SK-N-SH (cell line): ENCODE measurements around the gene GCN1. TPM values are rescaled to one million over a fixed set of nuclear protein-coding genes. Genes with fewer than 3 reads are reported as not detected.

ENCODE experiments used
- CTCF ChIA-PET: fragments of 300-600, 350-600 bp; formaldehyde crosslinking; extraction: SDS; loops from one replicate; lab custom pipeline; 2021; lab: Yijun Ruan, JAX
- POLR2A ChIA-PET: fragments of 350-600 bp; sonication (Branson Sonifier 250); formaldehyde crosslinking; extraction: SDS; loops from one replicate; lab custom pipeline; 2020; ENCODE audit warnings: antibody characterized with exemption, inconsistent platforms; lab: Yijun Ruan, JAX
- DNase-seq: peaks from one replicate; pipeline ENCODE4 v3.0.0; 2012
- H2AFZ ChIP-seq: fragments of 200-600 bp; sonication (generic); 2 replicates; pipeline ENCODE4 v1.8.1; 2016; ENCODE audit warnings: antibody characterized with exemption, mild to moderate bottlenecking, low read depth
- H3F3A ChIP-seq: fragments of 200-600 bp; sonication (generic); replicated peaks from 2 replicates; pipeline ENCODE3; 2016; ENCODE audit warnings: antibody characterized with exemption, mild to moderate bottlenecking; ENCODE audit not compliant: insufficient read depth
- H3K27ac ChIP-seq, 2 experiments: fragments of 200-500 bp in 1 of 2; fragments of 200-600 bp in 1 of 2; sonication (Bioruptor generic) in 1 of 2; sonication (generic), shearing (Covaris generic) in 1 of 2; 2 replicates each; pipeline versions ENCODE4 v1.5.1 to v1.6.1; 2014 to 2016; ENCODE audit warnings: low read depth in 2 of 2, inconsistent platforms in 1 of 2, low read length in 1 of 2, mild to moderate bottlenecking in 1 of 2, mixed read lengths in 1 of 2
- H3K27me3 ChIP-seq: fragments of 200-600 bp; sonication (generic), shearing (Covaris generic); 2 replicates; pipeline ENCODE4 v1.6.1; 2016; ENCODE audit warnings: mixed run types; ENCODE audit not compliant: insufficient read depth
- H3K36me3 ChIP-seq, 2 experiments: fragments of 200-500 bp in 1 of 2; fragments of 200-600 bp in 1 of 2; sonication (Bioruptor generic) in 1 of 2; sonication (generic) in 1 of 2; replicated peaks in 1 of 2; 2 replicates each; pipeline versions ENCODE3 to v1.5.1; 2014 to 2016; ENCODE audit warnings: low read length in 1 of 2, mild to moderate bottlenecking in 1 of 2; ENCODE audit not compliant: insufficient read depth in 2 of 2, control insufficient read depth in 1 of 2
- H3K4me1 ChIP-seq, 2 experiments: fragments of 200-500 bp in 1 of 2; fragments of 200-600 bp in 1 of 2; sonication (Bioruptor generic) in 1 of 2; sonication (generic), shearing (Covaris generic) in 1 of 2; 2 replicates each; pipeline versions ENCODE4 v1.5.1 to v1.6.1; 2014 to 2016; ENCODE audit warnings: low read depth in 1 of 2, low read length in 1 of 2, mixed run types in 1 of 2; ENCODE audit not compliant: insufficient read depth in 2 of 2, control insufficient read depth in 1 of 2
- H3K4me2 ChIP-seq: fragments of 200-600 bp; sonication (generic), shearing (Covaris generic); 2 replicates; pipeline ENCODE4 v1.6.1; 2017; ENCODE audit warnings: mixed run types
- H3K4me3 ChIP-seq, 2 experiments: fragments of 200-500 bp in 1 of 2; fragments of 200-600 bp in 1 of 2; sonication (Bioruptor generic) in 1 of 2; sonication (generic), shearing (Covaris generic) in 1 of 2; 2 replicates each; pipeline versions ENCODE4 v1.5.1 to v1.8.1; 2014 to 2016; ENCODE audit warnings: low read depth in 2 of 2, inconsistent platforms in 1 of 2, low read length in 1 of 2, mild to moderate bottlenecking in 1 of 2, mixed read lengths in 1 of 2, moderate library complexity in 1 of 2
- H3K79me2 ChIP-seq: fragments of 200-600 bp; sonication (generic); 2 replicates; pipeline ENCODE4 v1.8.1; 2017; ENCODE audit warnings: mild to moderate bottlenecking; ENCODE audit not compliant: insufficient read depth
- H3K9ac ChIP-seq: fragments of 200-600 bp; sonication (generic); 2 replicates; pipeline ENCODE4 v1.6.1; 2017; ENCODE audit warnings: mixed run types
- H3K9me2 ChIP-seq: fragments of 200-600 bp; sonication (generic); 2 replicates; pipeline ENCODE4 v1.6.1; 2017; ENCODE audit warnings: mixed run types
- H3K9me3 ChIP-seq: fragments of 200-600 bp; sonication (generic); 2 replicates; pipeline ENCODE4 v1.6.1; 2017; ENCODE audit warnings: mixed run types, mild to moderate bottlenecking, moderate library complexity
- H4K20me1 ChIP-seq: fragments of 200-600 bp; sonication (generic); 2 replicates; pipeline ENCODE4 v1.6.1; 2017; ENCODE audit warnings: mild to moderate bottlenecking, mixed run types; ENCODE audit not compliant: insufficient read depth
- EZH2phosphoT487 ChIP-seq: fragments of 200-600 bp; sonication (generic); IDR thresholded peaks from 2 replicates; pipeline ENCODE4 v1.6.1; 2017; ENCODE audit warnings: low read depth, mixed run types, mild to moderate bottlenecking, antibody characterized with exemption, moderate library complexity, borderline replicate concordance
- FOSL2 ChIP-seq: IDR thresholded peaks from 2 replicates; pipeline ENCODE4 v1.4.0; 2012; ENCODE audit warnings: low read depth, mild to moderate bottlenecking, moderate library complexity, borderline replicate concordance
- FOXJ3 ChIP-seq: sonication (generic); formaldehyde crosslinking; IDR thresholded peaks from 2 replicates; pipeline ENCODE4 v1.5.1; 2020; ENCODE audit warnings: mild to moderate bottlenecking, missing genetic modification reagents
- JUND ChIP-seq: IDR thresholded peaks from 2 replicates; pipeline ENCODE4 v1.4.0; 2012
- MEF2A ChIP-seq: IDR thresholded peaks from 2 replicates; pipeline ENCODE4 v1.4.0; 2012; ENCODE audit warnings: low read depth, borderline replicate concordance
- MXI1 ChIP-seq: IDR thresholded peaks from 2 replicates; pipeline ENCODE4 v1.6.1; 2012; ENCODE audit warnings: mild to moderate bottlenecking, low read depth, low read length, improper control_type of control experiment
- NRF1 ChIP-seq: IDR thresholded peaks from 2 replicates; pipeline ENCODE4 v1.6.1; 2012; ENCODE audit warnings: low read depth, mild to moderate bottlenecking, low read length
- TAF1 ChIP-seq: IDR thresholded peaks from 2 replicates; pipeline ENCODE4 v1.6.1; 2012; ENCODE audit warnings: low read depth, mild to moderate bottlenecking, low read length, moderate library complexity, borderline replicate concordance
- TCF12 ChIP-seq: IDR thresholded peaks from 2 replicates; pipeline ENCODE4 v1.4.0; 2012
- WGBS: methylation state at CpG from one replicate; pipeline ENCODE4 v1.1.6; 2017; ENCODE audit warnings: low lambda C conversion rate; 5-methylcytosine and 5-hydroxymethylcytosine counted together
- polyA plus RNA-seq, 3 experiments: library from polyadenylated mRNA; depleted of rRNA; stranded (reverse); fragments of >200 nt; gene quantifications; 2 replicates each; pipeline ENCODE4 v1.2.3, GENCODE V29; 2012
- TF ChIP-seq, protein P1 (sequence below): fragments of 200-600 bp; sonication (generic); IDR thresholded peaks from 2 replicates; pipeline ENCODE4 v1.6.1; 2017; ENCODE audit warnings: antibody characterized with exemption, mild to moderate bottlenecking, moderate library complexity

Gene GCN1
- polyA plus RNA-seq, 1 of the 3 experiments (the other 2 are of a cell fraction), result 54.4 TPM

DNA sequence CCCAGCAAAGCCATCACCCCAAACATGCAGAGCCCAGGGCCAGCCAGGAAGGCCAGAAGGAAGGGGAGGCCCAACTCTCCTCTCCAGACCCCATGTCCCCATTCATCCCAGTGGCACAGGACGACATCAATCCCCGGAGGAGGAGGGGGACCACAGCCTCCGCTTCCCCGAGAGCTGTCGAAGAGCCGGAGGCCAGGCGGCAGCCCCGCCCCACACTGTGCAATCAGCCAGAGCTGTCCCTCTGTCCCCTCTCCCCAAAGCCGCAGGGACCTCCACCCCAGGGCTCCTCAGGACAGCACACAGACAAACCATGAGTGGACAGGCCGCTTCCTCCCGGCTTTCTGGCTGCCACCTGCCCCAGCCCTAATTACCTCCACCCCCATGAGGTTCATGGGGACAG lies 94.8 kb downstream of the GCN1 start:
- H3K4me3 ChIP-seq, result no peak overlapping the region
- no peak overlapping the region for H3K4me2 ChIP-seq
- no peak for DNase-seq
- CTCF ChIA-PET, result interaction anchor here (0.7 to 2.6 kb wide), 5 partner anchors 8 to 302 kb away, joined by 3 to 10 read pairs (median 8); partner anchors contain the start of gene RAB35
- no peak for TF ChIP-seq MEF2A
- TF ChIP-seq NRF1, result no peak
- no peak for TF ChIP-seq JUND
- TF ChIP-seq, protein P1, sequence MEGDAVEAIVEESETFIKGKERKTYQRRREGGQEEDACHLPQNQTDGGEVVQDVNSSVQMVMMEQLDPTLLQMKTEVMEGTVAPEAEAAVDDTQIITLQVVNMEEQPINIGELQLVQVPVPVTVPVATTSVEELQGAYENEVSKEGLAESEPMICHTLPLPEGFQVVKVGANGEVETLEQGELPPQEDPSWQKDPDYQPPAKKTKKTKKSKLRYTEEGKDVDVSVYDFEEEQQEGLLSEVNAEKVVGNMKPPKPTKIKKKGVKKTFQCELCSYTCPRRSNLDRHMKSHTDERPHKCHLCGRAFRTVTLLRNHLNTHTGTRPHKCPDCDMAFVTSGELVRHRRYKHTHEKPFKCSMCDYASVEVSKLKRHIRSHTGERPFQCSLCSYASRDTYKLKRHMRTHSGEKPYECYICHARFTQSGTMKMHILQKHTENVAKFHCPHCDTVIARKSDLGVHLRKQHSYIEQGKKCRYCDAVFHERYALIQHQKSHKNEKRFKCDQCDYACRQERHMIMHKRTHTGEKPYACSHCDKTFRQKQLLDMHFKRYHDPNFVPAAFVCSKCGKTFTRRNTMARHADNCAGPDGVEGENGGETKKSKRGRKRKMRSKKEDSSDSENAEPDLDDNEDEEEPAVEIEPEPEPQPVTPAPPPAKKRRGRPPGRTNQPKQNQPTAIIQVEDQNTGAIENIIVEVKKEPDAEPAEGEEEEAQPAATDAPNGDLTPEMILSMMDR, result no peak
- no peak for TF ChIP-seq TCF12
- TF ChIP-seq EZH2phosphoT487, result no peak
- TF ChIP-seq FOXJ3 (CRISPR knock-in tag), result no peak
- TF ChIP-seq FOSL2, result no peak
- H4K20me1 ChIP-seq, result peaks cover 56% of the 10 kb centered on the region
- whole genome bisulfite sequencing, result 100% methylated on average over 2 of the region's 11 CpGs
- H3K27me3 ChIP-seq, result no peaks in the 10 kb centered on the region
- H3K36me3 ChIP-seq, result peaks cover 0 to 59% of the 10 kb centered on the region in 2 experiments
- no peaks in the 10 kb centered on the region for H3K9me3 ChIP-seq
- no peaks in the 10 kb centered on the region for H3K9me2 ChIP-seq
- H3K79me2 ChIP-seq, result peaks cover 63% of the 10 kb centered on the region
- POLR2A ChIA-PET, result interaction anchor here (0.7 to 1.8 kb wide), 2 partner anchors 102 to 158 kb away, joined by 3 to 10 read pairs; partner anchors contain the start of gene RPLP0
- peaks cover 0 to 54% of the 10 kb centered on the region in 2 experiments; a peak in 1 of 4 replicates for H3K4me1 ChIP-seq
- H3K27ac ChIP-seq, result peak overlapping the region in 1 of 2 experiments; percentile 85; a peak in 1 of 4 replicates
- no peak overlapping the region for H3K9ac ChIP-seq
- H3F3A ChIP-seq, result no peaks in the 10 kb centered on the region
- no peak overlapping the region for H2AFZ ChIP-seq

DNA sequence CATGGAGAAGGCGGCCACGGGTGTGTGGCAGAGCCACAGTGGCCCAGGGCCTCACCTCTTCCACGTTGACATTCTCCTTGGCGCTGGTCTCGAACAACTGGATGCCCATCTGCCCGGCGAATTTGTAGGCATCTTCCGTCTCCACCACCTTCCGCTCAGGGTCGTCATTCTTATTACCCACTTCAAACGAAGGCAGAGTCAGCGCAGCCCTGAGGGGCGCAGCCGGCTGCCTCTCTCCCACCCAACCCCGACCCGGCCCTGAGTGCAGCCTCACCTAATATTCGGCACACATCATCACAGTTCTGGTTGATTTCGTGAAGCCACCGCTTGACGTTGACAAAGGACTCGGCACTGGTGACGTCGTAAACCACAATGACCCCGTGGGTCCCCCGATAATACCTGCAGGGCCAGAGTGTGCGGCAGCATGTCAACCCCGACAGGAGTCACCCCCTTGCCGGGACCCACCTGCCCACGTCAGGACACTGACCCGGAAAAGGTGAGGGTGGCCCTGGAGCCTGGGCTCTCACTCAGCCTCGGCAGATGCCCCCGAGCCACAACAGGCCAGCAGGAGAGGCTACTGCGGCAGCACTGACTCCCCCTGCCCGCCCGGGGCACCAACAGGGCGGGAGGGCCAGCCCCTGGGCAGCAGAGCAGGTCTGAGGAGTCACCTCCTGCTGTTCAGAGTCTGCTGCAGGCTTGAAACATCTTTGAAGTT lies 95.6 kb downstream of the GCN1 start:
- Histone ChIP-seq H2AFZ (no peak overlapping the region), H3K9me2 (no peaks in the 10 kb centered on the region), H4K20me1 (peaks cover 48% of the 10 kb centered on the region), H3K27ac (no peak overlapping the region), H3F3A (no peaks in the 10 kb centered on the region), H3K9me3 (no peaks in the 10 kb centered on the region), H3K79me2 (peaks cover 55% of the 10 kb centered on the region), H3K9ac (no peak overlapping the region), H3K4me1 (peaks cover 0 to 62% of the 10 kb centered on the region in 2 experiments; a peak in 1 of 4 replicates), H3K27me3 (no peaks in the 10 kb centered on the region), H3K4me2 (no peak overlapping the region), H3K36me3 (peaks cover 0 to 65% of the 10 kb centered on the region in 2 experiments), H3K4me3 (no peak overlapping the region)
- WGBS, result 98% methylated on average over 28 of the region's 36 CpGs
- ChIA-PET CTCF (no interaction called here), POLR2A (no interaction called here)
- TF ChIP-seq TAF1, result no peak
- no peak for TF ChIP-seq TCF12
- TF ChIP-seq MXI1, result no peak
- no peak for DNase-seq
